Aorta (tissue), 5 donors: Measurements from ENCODE around the gene THEM4. TPM values are rescaled to one million over a fixed set of nuclear protein-coding genes. Genes with fewer than 3 reads are reported as not detected.
"Not testable (repeated sequence)": the region's sequence is repeated elsewhere in the genome, so short reads cannot be mapped to it uniquely, and the experiment has no call there.

ENCODE experiments used
- ATAC-seq: fragments of 200-7000 bp; cut with Tn5 transposase; one replicate; pipeline ENCODE4 v1.9.1; 2022; ENCODE audit warnings: moderate library complexity; ENCODE audit not compliant: low FRiP score
- DNase-seq, 2 donors: peaks; one replicate each; pipeline ENCODE4 v3.0.0-alpha.2; 2020
- H3K27ac ChIP-seq, 2 donors: one replicate each; pipeline ENCODE4 v1.5.1; 2013; ENCODE audit warnings: low read length in 2 of 2, mild to moderate bottlenecking in 2 of 2, moderate library complexity in 2 of 2, control low read depth in 1 of 2, inconsistent platforms in 1 of 2, low read depth in 1 of 2
- H3K27me3 ChIP-seq, 2 donors: one replicate each; pipeline ENCODE4 v1.6.1; 2013; ENCODE audit warnings: control low read depth in 1 of 2, low read length in 1 of 2, mild to moderate bottlenecking in 1 of 2, moderate library complexity in 1 of 2; ENCODE audit not compliant: insufficient read depth in 2 of 2, control insufficient read depth in 1 of 2
- H3K36me3 ChIP-seq, 2 donors: one replicate each; pipeline ENCODE4 v1.6.1; 2013; ENCODE audit warnings: control low read depth in 1 of 2, low read length in 1 of 2, mild to moderate bottlenecking in 1 of 2; ENCODE audit not compliant: insufficient read depth in 2 of 2, control insufficient read depth in 1 of 2
- H3K4me1 ChIP-seq, 2 donors: one replicate each; pipeline ENCODE4 v1.6.1; 2013; ENCODE audit warnings: low read length in 2 of 2, control low read depth in 1 of 2, mild to moderate bottlenecking in 1 of 2, moderate library complexity in 1 of 2; ENCODE audit not compliant: insufficient read depth in 2 of 2, control insufficient read depth in 1 of 2
- H3K4me3 ChIP-seq, 2 donors: one replicate each; pipeline ENCODE4 v1.5.1; 2013; ENCODE audit warnings: low read length in 2 of 2, control low read depth in 1 of 2, mild to moderate bottlenecking in 1 of 2
- H3K9me3 ChIP-seq: one replicate; pipeline ENCODE4 v1.6.1; 2013; ENCODE audit warnings: mild to moderate bottlenecking, low read length; ENCODE audit not compliant: control insufficient read depth
- WGBS, 2 donors: extraction: QIAGEN DNeasy Blood & Tissue Kit; methylation state at CpG; one replicate each; pipeline ENCODE4 v1.1.7; 2013; 5-methylcytosine and 5-hydroxymethylcytosine counted together
- intact Hi-C, 2 donors: fragments of 100-400 bp; cut with DNase I; formaldehyde crosslinking; loops; one replicate each; pipeline versions ENCODE4 v1.14.2 to v1.15.0; 2022
- polyA plus RNA-seq, 2 donors: library from polyadenylated mRNA; stranded (reverse); fragments of 200-250 nt; gene quantifications; one replicate each; pipeline ENCODE4 v1.2.3, GENCODE V29; 2013
- total RNA-seq, 2 donors: library from RNA; stranded (reverse); fragmentation: NEBNext Ultra II Directional; extraction: Animal tissue kit (Norgen Biotek cat#: 25700); gene quantifications; one replicate each; pipeline ENCODE4 v1.2.1, GENCODE V29; 2021
- donor health status: healthy with polysubstance abuse.
- donor health status: Bipolar disorder and iron deficiency.
- donor health status: DM: no; HTN: no; CAD: no.
- donor health status: DM: no; HTN: no; CAD: no.
- donor health status: DM: yes; HTN: yes; CAD: no.

Gene THEM4
- total and polyA plus RNA-seq, 4 donors: 3.8 to 17.5 (median 12.0) TPM

DNA sequence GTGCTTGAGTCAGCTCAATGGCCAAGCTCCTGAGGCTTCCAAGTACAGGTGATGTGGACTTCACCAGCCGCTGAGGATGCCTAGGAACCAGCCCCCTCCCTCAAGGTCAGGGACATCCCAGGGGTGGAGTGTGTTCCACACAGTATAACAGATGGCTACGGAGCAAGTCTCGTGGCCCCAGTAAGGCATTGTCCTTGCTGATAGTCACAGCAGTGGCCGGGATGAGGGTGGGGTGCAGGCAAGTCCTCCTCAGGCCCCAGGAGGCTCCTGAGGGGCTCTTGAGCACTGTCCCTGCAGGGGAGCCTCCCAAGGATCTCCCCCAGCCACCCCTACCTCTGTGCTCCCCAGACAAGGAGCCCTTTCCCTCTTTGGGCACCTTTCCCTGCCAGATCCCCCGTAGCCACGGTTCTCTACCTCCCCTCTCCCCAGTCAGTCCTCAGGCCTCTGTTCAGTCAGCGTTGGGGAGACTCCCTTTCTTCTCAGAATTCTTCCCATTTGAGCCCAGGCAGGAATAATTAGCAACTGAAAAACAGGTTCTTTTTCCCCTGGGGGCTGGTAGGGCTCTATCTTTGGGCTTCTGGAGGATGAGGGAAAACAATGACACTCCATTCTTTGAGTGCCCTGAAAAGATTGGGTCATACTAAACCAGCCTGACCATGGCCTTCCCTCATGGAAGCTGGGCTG lies 48.7 kb downstream of the THEM4 start:
- no peak overlapping the region for H3K27ac ChIP-seq
- H3K27me3 ChIP-seq: no peaks in the 10 kb centered on the region
- DNase-seq (no peak), ATAC-seq (peak; percentile 9)
- no peak overlapping the region for H3K4me3 ChIP-seq
- intact Hi-C loops: no loop called here
- no peaks in the 10 kb centered on the region for H3K36me3 ChIP-seq
- 88 to 90% methylated on average over 7 of the region's 7 CpGs for WGBS, 2 donors
- H3K4me1 ChIP-seq: no peaks in the 10 kb centered on the region
- H3K9me3 ChIP-seq: no peaks in the 10 kb centered on the region

DNA sequence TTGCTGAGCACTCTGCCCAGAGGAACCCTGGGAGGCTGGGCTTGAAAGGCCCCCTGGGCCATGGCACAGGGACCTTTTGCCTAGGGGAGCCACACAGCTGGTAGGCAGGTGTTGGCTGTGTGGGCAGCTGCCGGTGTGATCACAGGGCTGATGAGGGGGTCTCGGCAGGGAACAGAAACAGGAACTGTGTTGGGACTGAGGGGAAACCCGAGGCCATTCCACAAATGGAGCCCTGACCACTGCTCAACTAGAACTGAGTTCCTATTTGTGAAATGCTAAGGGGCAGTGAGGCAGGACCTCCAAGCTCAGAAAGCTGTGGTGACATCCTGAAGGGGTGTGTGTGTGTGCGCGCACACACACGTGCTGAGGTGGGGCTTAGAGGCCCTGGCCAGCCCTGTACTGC lies 49.4 kb downstream of the THEM4 start:
- Histone ChIP-seq H3K4me3 (no peak overlapping the region), H3K4me1 (no peaks in the 10 kb centered on the region), H3K27ac (no peak overlapping the region), H3K9me3 (no peaks in the 10 kb centered on the region), H3K36me3 (no peaks in the 10 kb centered on the region), H3K27me3 (no peaks in the 10 kb centered on the region)
- ATAC-seq: no peak
- DNase-seq: no peak
- intact Hi-C loops: no loop called here
- 89 to 90% methylated on average over 6 of the region's 6 CpGs for WGBS, 2 donors

DNA sequence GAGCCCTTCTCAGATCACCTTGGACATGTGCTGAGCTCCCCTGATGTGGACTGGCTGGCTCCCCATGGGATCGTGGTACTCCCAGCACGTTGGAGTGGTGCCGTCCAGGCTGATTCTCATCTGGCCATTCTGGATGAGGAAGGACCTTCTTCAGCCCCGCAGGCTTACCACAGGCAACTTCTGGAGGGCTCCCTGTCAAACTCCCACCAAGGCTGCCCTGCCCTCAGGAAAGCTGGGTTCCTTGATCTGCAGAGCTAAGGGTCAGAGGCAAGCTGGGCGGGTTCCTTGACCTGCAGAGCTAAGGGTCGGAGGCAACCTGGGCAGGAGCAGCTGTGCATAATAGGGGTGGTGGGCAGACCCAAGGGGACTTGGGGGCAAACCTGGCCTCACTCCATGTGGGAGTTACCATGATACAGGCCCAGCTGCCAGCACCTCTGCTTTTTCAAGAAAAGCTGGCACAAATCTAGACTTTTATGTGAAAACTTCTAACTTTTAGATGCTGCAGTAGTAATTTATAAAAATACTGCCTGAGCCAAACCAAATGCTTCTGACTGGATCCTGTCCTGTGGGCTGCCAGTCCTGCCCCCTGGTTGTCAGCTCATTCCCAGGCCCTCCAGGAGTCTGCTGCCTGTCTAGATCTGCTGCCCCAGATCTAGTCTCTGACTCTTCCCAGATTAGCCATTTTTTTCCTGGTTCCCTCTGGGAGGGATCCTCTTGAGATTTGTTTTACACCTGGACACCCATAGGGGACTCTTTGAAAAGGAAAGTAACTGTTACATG lies 50.2 kb downstream of the THEM4 start:
- H3K4me3 ChIP-seq: no peak overlapping the region
- H3K27me3 ChIP-seq: no peaks in the 10 kb centered on the region
- H3K36me3 ChIP-seq: no peaks in the 10 kb centered on the region
- no peak overlapping the region for H3K27ac ChIP-seq
- ATAC-seq (no peak), DNase-seq (no peak)
- intact Hi-C loops: no loop called here
- H3K4me1 ChIP-seq: no peaks in the 10 kb centered on the region
- 87 to 88% methylated on average over 6 of the region's 6 CpGs for WGBS, 2 donors
- H3K9me3 ChIP-seq: no peaks in the 10 kb centered on the region

DNA sequence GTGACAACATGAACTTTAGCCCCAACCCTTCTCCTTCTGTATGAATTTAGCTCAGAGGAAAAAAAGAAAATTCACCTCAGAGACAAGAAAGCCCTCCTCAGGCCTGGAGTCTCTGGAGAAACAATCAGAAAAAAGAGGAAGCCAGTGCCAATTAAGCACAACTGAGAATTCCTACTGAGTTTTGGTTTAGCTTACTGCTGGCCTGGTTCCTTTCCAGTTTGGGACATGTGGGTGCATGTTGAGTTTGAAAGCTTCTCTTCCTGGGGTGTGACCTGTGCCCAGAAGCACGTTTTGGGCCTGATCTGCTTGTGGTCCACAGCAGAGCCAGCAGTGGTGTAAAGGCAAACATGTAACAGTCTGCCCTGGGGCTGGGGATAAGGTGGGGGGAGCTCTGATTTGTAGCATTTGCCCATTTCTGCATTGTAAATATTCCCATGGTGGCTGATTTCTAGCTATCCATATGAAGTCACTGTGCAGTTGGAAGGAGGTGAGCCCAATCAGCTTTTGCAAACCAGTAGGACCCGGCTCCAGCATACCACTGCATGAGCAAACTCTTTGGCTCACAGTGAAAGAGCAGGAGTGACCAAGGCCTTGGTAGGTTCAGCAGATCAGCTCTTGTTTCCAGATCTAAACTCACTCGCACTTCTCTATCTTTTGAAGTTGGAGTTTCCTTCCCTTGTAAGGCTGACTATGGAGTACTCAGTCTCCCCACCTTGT lies 51.1 kb downstream of the THEM4 start:
- Histone ChIP-seq H3K27ac (no peak overlapping the region), H3K4me3 (no peak overlapping the region), H3K36me3 (no peaks in the 10 kb centered on the region), H3K9me3 (no peaks in the 10 kb centered on the region), H3K27me3 (no peaks in the 10 kb centered on the region), H3K4me1 (no peaks in the 10 kb centered on the region)
- DNase-seq: no peak
- no peak for ATAC-seq
- WGBS, 2 donors: 34 to 49% methylated on average over 3 of the region's 3 CpGs
- intact Hi-C loops: no loop called here

DNA sequence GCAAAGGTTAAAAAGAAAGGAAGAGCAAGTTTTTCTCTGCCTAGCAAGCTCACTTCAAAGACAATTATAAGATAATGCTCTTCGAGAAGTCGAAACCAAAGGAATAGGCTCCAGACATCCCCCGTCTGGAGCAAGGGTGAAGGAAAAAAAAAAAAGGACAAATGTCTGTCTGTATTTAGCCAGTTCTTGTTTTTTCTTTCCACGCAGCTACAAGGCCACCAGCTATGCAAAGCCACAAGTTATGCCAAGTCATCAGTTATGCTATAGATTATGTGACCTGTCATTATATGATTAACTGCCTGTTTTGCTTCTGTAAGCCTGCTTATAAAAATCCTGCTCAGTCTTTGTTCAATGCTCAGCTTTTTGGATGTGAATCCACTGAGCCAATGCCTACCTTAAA lies 53.4 kb downstream of the THEM4 start:
- DNase-seq: no peak
- intact Hi-C loops: no loop called here
- Histone ChIP-seq H3K27me3 (no peaks in the 10 kb centered on the region), H3K4me3 (no peak overlapping the region), H3K4me1 (no peaks in the 10 kb centered on the region), H3K9me3 (no peaks in the 10 kb centered on the region), H3K36me3 (no peaks in the 10 kb centered on the region), H3K27ac (no peak overlapping the region)
- WGBS, 2 donors: 8 to 27% methylated on average over 4 of the region's 4 CpGs
- no peak for ATAC-seq

DNA sequence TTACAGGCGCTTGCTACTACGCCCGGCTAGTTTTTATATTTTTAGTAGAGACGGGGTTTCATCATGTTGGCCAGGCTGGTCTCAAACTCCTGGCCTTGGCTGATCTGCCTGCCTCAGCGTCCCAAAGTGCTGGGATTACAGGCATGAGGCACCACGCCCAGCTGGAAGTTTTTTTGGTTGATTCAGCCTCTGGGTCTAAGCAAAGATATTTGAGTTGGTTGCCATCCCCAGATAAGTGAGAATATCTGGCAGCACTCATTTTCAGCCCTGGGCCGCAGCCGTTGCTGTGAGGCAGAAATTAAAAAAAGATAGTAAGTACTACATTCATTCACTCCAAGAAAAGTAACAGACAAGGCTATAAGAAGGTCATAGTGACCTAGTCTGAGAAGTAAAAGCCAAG lies 53.8 kb downstream of the THEM4 start:
- DNase-seq: peak in 1 of 2 donors; percentile 59
- H3K9me3 ChIP-seq, H3K4me3 ChIP-seq, H3K27ac ChIP-seq, intact Hi-C loops, H3K36me3 ChIP-seq, H3K4me1 ChIP-seq, H3K27me3 ChIP-seq: not testable (repeated sequence)
- peak; percentile 37 for ATAC-seq
- 4 to 9% methylated on average over 8 of the region's 8 CpGs for WGBS, 2 donors

DNA sequence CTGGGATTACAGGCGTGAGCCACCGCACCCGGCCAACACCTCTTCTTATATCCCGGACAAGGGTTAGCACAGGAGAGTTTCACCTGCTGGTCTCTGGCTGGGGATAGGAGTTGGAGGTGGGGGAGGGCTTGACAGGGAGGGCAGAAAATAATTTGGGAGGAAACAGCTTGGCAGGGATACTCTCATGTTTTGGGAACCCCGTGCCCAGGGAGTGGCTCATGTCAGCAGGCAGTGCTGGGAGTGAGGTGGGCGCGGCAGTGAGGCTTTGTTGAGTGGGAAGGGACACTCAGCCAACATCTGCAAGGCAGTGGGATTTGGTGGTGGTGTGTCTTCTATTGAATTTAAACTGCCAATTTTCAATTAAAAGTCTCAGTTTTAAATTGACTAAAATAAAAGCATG lies 54.7 kb downstream of the THEM4 start:
- H3K27me3 ChIP-seq: no peaks in the 10 kb centered on the region
- intact Hi-C loops: no loop called here
- no peaks in the 10 kb centered on the region for H3K9me3 ChIP-seq
- H3K4me3 ChIP-seq: no peak overlapping the region
- no peaks in the 10 kb centered on the region for H3K36me3 ChIP-seq
- no peak for ATAC-seq
- no peaks in the 10 kb centered on the region for H3K4me1 ChIP-seq
- no peak overlapping the region for H3K27ac ChIP-seq
- no peak for DNase-seq
- 89 to 91% methylated on average over 7 of the region's 7 CpGs for WGBS, 2 donors

DNA sequence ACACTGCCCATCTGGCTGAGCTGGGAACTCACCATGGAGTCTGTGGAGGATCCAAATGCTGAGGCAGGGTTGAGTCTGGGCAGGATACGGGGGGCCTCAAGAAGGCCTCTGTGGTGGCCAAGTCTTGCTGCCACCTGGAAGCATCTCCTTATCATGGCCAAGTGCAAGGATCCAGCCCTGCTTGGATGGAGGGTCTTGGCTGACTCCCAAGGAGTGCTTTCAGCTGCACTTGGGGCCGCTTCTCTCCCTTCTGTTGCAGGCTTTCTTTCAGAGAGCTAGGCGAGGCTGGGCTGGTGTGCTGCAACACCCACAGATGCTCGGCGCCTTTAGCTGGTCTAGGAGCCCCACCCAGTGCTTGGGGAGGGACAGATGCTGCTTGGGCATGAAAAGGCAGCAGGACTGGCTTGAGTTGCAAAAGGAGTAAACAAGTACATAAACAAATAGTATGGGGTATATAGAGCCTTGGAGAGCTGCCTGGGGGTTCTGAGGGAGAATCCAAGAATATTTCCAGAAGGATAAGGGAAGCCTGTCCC lies 55.8 kb downstream of the THEM4 start, which contains the start of gene THEM5:
TSS of gene THEM5 (minus strand) at position 302 of the 533 bp plus-strand sequence. CDS start at position 155, 147 bp downstream.
- H3K9me3 ChIP-seq: no peaks in the 10 kb centered on the region
- WGBS, 2 donors: 80 to 89% methylated on average over 5 of the region's 5 CpGs
- intact Hi-C loops: no loop called here

More for the DNA sequence above, 55.8 kb downstream of the THEM4 start, which contains the start of gene THEM5:
- ATAC-seq (no peak), DNase-seq (no peak)
- Histone ChIP-seq H3K27ac (no peak within 1 kb of the TSS), H3K36me3 (no peaks in the 10 kb centered on the region), H3K4me1 (no peaks in the 10 kb centered on the region), H3K27me3 (no peaks in the 10 kb centered on the region), H3K4me3 (no peak within 1 kb of the TSS)
